ENCODE measurements around the gene SH3RF1. TPM values are rescaled to one million over a fixed set of nuclear protein-coding genes. Genes with fewer than 3 reads are reported as not detected.

The SH3RF1 gene
- total RNA-seq, 3 donors from 2014 or later (not counting 1 experiment from before 2014, with no cell fraction given), result 0.54 to 2.4 (median 1.6) TPM

- ATAC-seq (no peak), DNase-seq (no peak)
- H3K4me3 Mint-ChIP-seq, result no peak overlapping the region
- no peak for TF ChIP-seq CTCF (IDR thresholded peaks at IDR 0.05)
- H3K27me3 Mint-ChIP-seq (ENCODE audit: low read depth in 2 of 2), result peaks cover 17 to 29% of the 10 kb centered on the region in 2 donors
- Histone ChIP-seq H3K4me3 (ENCODE audit: low read length) (no peak overlapping the region), H3K36me3 (ENCODE audit: control insufficient read depth, insufficient read depth, low read length) (no peaks in the 10 kb centered on the region), H3K9me3 (ENCODE audit: control insufficient read depth, insufficient read depth, low read length) (no peaks in the 10 kb centered on the region), H3K27me3 (ENCODE audit: control insufficient read depth, insufficient read depth, low read length) (peaks cover 20% of the 10 kb centered on the region), H3K4me1 (ENCODE audit: control insufficient read depth, insufficient read depth, low read length) (peaks cover 11% of the 10 kb centered on the region), H3K27ac (ENCODE audit: low read length) (no peak overlapping the region)
- peaks cover 0 to 14% of the 10 kb centered on the region in 2 donors for H3K4me1 Mint-ChIP-seq
- 92% methylated on average over 3 of the region's 3 CpGs for WGBS (ENCODE audit: insufficient coverage)
- H3K36me3 Mint-ChIP-seq, result no peaks in the 10 kb centered on the region
- intact Hi-C loops (cut with micrococcal nuclease), result no loop called here
- no peaks in the 10 kb centered on the region for H3K9me3 Mint-ChIP-seq
- no peak overlapping the region for H3K27ac Mint-ChIP-seq
These were observed 4.1 kb downstream of the SH3RF1 start for GRCh38 chr4:169266661-169267060.

DNA sequence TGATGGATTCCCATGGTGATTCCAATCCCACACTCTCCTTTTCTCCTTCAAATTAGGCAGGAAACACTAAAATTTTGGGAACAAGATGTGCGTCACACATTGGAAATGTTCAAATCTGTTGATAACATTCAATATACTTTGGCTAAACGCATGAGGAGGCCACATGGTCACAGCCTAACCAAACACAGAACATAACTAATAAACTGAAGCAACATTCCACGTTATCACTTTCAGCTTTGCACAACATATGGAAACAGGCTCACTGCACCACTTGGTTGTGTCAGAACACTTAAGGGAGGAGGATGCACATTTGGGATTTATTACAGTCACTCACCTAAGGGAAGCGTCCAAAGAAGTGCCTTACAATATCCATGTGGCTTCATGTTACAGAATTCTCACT is 4.7 kb downstream of the SH3RF1 start:
- ATAC-seq (no peak), DNase-seq (no peak)
- H3K4me1 Mint-ChIP-seq, result peaks cover 0 to 9% of the 10 kb centered on the region in 2 donors
- Histone ChIP-seq H3K9me3 (ENCODE audit: control insufficient read depth, insufficient read depth, low read length) (no peaks in the 10 kb centered on the region), H3K36me3 (ENCODE audit: control insufficient read depth, insufficient read depth, low read length) (no peaks in the 10 kb centered on the region), H3K4me3 (ENCODE audit: low read length) (no peak overlapping the region), H3K27me3 (ENCODE audit: control insufficient read depth, insufficient read depth, low read length) (peaks cover 19% of the 10 kb centered on the region), H3K4me1 (ENCODE audit: control insufficient read depth, insufficient read depth, low read length) (peaks cover 6% of the 10 kb centered on the region), H3K27ac (ENCODE audit: low read length) (no peak overlapping the region)
- no peak overlapping the region for H3K27ac Mint-ChIP-seq
- H3K27me3 Mint-ChIP-seq (ENCODE audit: low read depth in 2 of 2), result peaks cover 17 to 29% of the 10 kb centered on the region in 2 donors
- H3K9me3 Mint-ChIP-seq, result no peaks in the 10 kb centered on the region
- no peak overlapping the region for H3K4me3 Mint-ChIP-seq
- H3K36me3 Mint-ChIP-seq, result no peaks in the 10 kb centered on the region
- 90% methylated on average over 2 of the region's 4 CpGs for WGBS (ENCODE audit: insufficient coverage)
- intact Hi-C loops (cut with micrococcal nuclease), result no loop called here
- no peak for TF ChIP-seq CTCF (IDR thresholded peaks at IDR 0.05)

DNA sequence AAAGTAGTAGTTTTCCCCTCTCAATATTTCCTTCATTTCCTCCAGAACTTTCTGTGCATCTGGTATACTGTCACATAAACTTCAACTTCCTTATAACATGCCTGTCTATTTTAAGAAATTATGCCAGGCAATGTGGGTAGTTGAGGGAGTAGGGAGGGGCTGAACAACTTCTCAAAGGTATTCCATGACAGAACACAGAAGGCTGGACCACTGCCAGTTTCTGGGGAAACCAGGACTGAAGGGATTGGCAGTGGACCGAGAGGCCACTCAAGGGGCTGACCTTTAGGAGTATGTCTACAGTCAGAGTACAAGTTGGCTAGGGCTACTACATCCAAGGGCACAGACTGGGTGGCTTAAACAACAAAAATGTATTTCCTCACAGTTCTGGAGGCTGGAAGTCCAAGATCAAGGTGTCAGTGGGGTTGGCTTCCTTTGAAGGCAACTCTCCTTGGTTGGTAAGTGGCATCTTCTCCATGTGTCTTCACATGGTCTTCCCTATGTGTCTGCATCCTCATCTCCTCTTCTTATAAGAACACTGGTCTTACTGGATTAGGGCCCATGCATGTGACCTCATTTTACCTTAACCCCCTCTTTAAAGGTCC is 6.9 kb downstream of the SH3RF1 start:
- Histone ChIP-seq H3K27me3 (ENCODE audit: control insufficient read depth, insufficient read depth, low read length) (peaks cover 8% of the 10 kb centered on the region), H3K4me3 (ENCODE audit: low read length) (no peak overlapping the region), H3K9me3 (ENCODE audit: control insufficient read depth, insufficient read depth, low read length) (no peaks in the 10 kb centered on the region), H3K27ac (ENCODE audit: low read length) (no peak overlapping the region), H3K4me1 (ENCODE audit: control insufficient read depth, insufficient read depth, low read length) (peaks cover 3% of the 10 kb centered on the region), H3K36me3 (ENCODE audit: control insufficient read depth, insufficient read depth, low read length) (no peaks in the 10 kb centered on the region)
- H3K4me3 Mint-ChIP-seq, result no peak overlapping the region
- intact Hi-C loops (cut with micrococcal nuclease), result no loop called here
- DNase-seq (no peak), ATAC-seq (no peak)
- no peak overlapping the region for H3K27ac Mint-ChIP-seq
- peaks cover 12 to 27% of the 10 kb centered on the region in 2 donors for H3K27me3 Mint-ChIP-seq (ENCODE audit: low read depth in 2 of 2)
- TF ChIP-seq CTCF (IDR thresholded peaks at IDR 0.05), result no peak
- no peaks in the 10 kb centered on the region for H3K36me3 Mint-ChIP-seq
- 95% methylated on average over 1 of the region's 1 CpG for WGBS (ENCODE audit: insufficient coverage)
- no peaks in the 10 kb centered on the region for H3K4me1 Mint-ChIP-seq
- H3K9me3 Mint-ChIP-seq, result no peaks in the 10 kb centered on the region
